Endodermal cell (in vitro differentiated cells): ENCODE data around the gene HOXC4. TPM values are rescaled to one million over a fixed set of nuclear protein-coding genes. Genes with fewer than 3 reads are reported as not detected.

Experiments used
- DNase-seq: peaks from one replicate; pipeline ENCODE4 v3.0.0-alpha.2; 2017
- H3K27ac ChIP-seq: 2 replicates; pipeline ENCODE4 v1.5.1; 2013; ENCODE audit warnings: mild to moderate bottlenecking, low read depth, low read length, moderate library complexity
- H3K27me3 ChIP-seq: 2 replicates; pipeline ENCODE4 v1.6.1; 2013; ENCODE audit warnings: mild to moderate bottlenecking, low read length, moderate library complexity; ENCODE audit not compliant: insufficient read depth, control insufficient read depth, poor library complexity, severe bottlenecking
- H3K36me3 ChIP-seq: 2 replicates; pipeline ENCODE4 v1.7.0; 2013; ENCODE audit warnings: mild to moderate bottlenecking, low read length, moderate library complexity; ENCODE audit not compliant: control insufficient read depth, insufficient read depth
- H3K4me1 ChIP-seq: one replicate; pipeline ENCODE4 v1.7.0; 2013; ENCODE audit warnings: low read length; ENCODE audit not compliant: control insufficient read depth, insufficient read depth
- H3K4me3 ChIP-seq: 2 replicates; pipeline ENCODE4 v1.5.1; 2013; ENCODE audit warnings: mild to moderate bottlenecking, low read length, moderate library complexity
- H3K9ac ChIP-seq: 2 replicates; pipeline ENCODE4 v1.6.1; 2013; ENCODE audit warnings: mild to moderate bottlenecking, low read length, moderate library complexity; ENCODE audit not compliant: poor library complexity, severe bottlenecking; ENCODE audit errors: extremely low read depth
- H3K9me3 ChIP-seq: 2 replicates; pipeline ENCODE4 v1.6.1; 2013; ENCODE audit warnings: mild to moderate bottlenecking, low read length, moderate library complexity; ENCODE audit not compliant: control insufficient read depth
- H3K27ac Mint-ChIP-seq: 2 replicates; pipeline ENCODE4 v1.8.0; 2020; ENCODE audit warnings: mixed read lengths
- H3K27me3 Mint-ChIP-seq: 2 replicates; pipeline ENCODE4 v1.8.0; 2021; ENCODE audit warnings: mild to moderate bottlenecking, mixed read lengths; ENCODE audit not compliant: insufficient read depth
- H3K36me3 Mint-ChIP-seq: 2 replicates; pipeline ENCODE4 v1.8.0; 2020; ENCODE audit warnings: low read depth, mixed read lengths
- H3K4me1 Mint-ChIP-seq: 2 replicates; pipeline ENCODE4 v1.8.0; 2020; ENCODE audit warnings: mixed read lengths
- H3K4me3 Mint-ChIP-seq: 2 replicates; pipeline ENCODE4 v1.8.0; 2020; ENCODE audit warnings: mild to moderate bottlenecking, moderate library complexity, mixed read lengths
- H3K9me3 Mint-ChIP-seq: 2 replicates; pipeline ENCODE4 v1.8.0; 2020; ENCODE audit warnings: mild to moderate bottlenecking, mixed read lengths
- CTCF ChIP-seq: fragments of 200-600 bp; sonication (generic); conservative IDR thresholded peaks from 2 replicates; pipeline ENCODE4 v1.5.0; 2021; ENCODE audit warnings: antibody characterized with exemption, mild to moderate bottlenecking
- WGBS, 2 experiments: methylation state at CpG; one replicate each; pipeline versions ENCODE4 v1.1.5 to v1.1.7; 2013; ENCODE audit warnings: missing lambda C conversion rate in 2 of 2, mixed read lengths in 1 of 2; ENCODE audit not compliant: insufficient coverage in 1 of 2, insufficient read length in 1 of 2; 5-methylcytosine and 5-hydroxymethylcytosine counted together
- total RNA-seq, 2 donors: library from RNA; stranded (reverse); fragmentation: NEBNext Ultra II Directional in 1 of 2; extraction: Animal tissue kit (Norgen Biotek cat#: 25700) in 1 of 2; gene quantifications; 2 replicates in 1 of 2; 3 replicates in 1 of 2; pipeline ENCODE4 v1.2.1, GENCODE V29; 2021

HOXC4 gene
- total RNA-seq, 2 donors from 2014 or later = not detected

DNA sequence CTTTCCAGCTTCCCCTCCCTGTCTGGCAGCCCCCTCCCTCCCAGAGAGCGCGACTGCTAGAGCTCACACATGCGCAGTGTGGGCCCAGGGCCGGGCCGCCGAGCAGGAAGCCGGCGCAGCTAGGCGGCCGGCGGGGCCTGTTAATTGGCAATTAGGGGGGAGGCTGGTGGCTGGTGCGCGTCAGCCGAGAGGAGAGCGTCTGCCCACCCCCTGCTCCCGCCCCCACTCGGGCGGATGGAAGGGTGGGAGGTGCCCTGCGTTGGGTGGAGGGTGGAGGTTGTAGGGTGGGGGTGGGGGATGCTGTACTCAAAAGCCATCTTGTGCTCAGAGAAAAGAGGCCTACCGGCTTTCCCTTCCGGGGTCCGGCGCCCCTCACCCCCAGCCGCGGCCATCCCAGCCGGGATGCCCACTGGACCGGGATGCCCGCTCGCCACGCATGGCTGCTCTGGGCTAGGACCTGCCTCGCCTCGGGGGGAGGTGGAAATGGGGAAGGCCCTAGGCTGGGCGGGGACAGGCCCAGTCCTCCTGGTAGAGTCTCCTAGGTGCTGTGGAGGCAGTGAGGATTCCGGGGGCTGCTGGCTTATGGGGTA lies 35.7 kb upstream of the HOXC4 start:
- Mint-ChIP-seq H3K27me3 (peaks cover 99% of the 10 kb centered on the region), H3K36me3 (no peaks in the 10 kb centered on the region), H3K4me1 (peaks cover 13% of the 10 kb centered on the region), H3K9me3 (peaks cover 3% of the 10 kb centered on the region), H3K27ac (no peak overlapping the region), H3K4me3 (peak overlapping the region; percentile 47)
- Histone ChIP-seq H3K36me3 (no peaks in the 10 kb centered on the region), H3K27ac (peak overlapping the region; percentile 16), H3K9me3 (no peaks in the 10 kb centered on the region), H3K4me1 (no peaks in the 10 kb centered on the region), H3K27me3 (peaks cover 100% of the 10 kb centered on the region), H3K4me3 (peak overlapping the region; percentile 56), H3K9ac (no peak overlapping the region)
- 4% methylated on average over 9 to 34 of the region's 34 CpGs for WGBS, 2 experiments
- DNase-seq = peak; percentile 96
- TF ChIP-seq CTCF = no peak

DNA sequence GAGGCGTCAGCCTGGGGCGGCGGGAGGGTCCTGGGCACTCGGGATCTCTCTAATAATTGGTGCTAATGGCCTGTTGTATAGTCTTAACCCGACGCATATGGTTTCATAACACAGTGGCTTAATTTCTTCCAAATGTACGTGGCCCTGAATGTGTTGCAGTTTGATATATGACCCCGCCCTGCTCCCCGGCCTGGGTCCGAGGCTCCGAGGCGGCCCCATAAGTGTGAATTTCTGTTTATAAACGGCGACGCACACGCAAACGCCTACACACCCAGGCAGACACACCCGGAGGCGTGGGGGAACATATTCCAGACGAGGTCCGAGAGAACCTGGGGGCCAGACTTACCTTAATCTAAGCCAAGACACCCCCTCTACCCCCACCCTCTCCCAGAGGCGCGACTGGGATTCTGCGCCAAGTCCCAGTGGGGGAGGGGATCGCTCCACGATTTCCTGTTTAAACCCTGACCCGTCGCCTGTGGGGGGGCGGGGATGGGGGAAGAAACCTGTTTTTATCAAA lies 35.1 kb upstream of the HOXC4 start:
- H3K9me3 ChIP-seq = no peaks in the 10 kb centered on the region
- H3K36me3 ChIP-seq = no peaks in the 10 kb centered on the region
- no peaks in the 10 kb centered on the region for H3K9me3 Mint-ChIP-seq
- H3K4me1 ChIP-seq = no peaks in the 10 kb centered on the region
- no peak overlapping the region for H3K9ac ChIP-seq
- H3K4me3 ChIP-seq = no peak overlapping the region
- H3K27me3 ChIP-seq = peaks cover 100% of the 10 kb centered on the region
- H3K4me3 Mint-ChIP-seq = peak overlapping the region; percentile 47
- TF ChIP-seq CTCF = no peak
- 14 to 17% methylated on average over 10 to 24 of the region's 29 CpGs for WGBS, 2 experiments
- no peaks in the 10 kb centered on the region for H3K36me3 Mint-ChIP-seq
- no peak overlapping the region for H3K27ac Mint-ChIP-seq
- peaks cover 99% of the 10 kb centered on the region for H3K27me3 Mint-ChIP-seq
- peak; percentile 81 for DNase-seq
- peak overlapping the region; percentile 16 for H3K27ac ChIP-seq
- H3K4me1 Mint-ChIP-seq = peaks cover 13% of the 10 kb centered on the region

DNA sequence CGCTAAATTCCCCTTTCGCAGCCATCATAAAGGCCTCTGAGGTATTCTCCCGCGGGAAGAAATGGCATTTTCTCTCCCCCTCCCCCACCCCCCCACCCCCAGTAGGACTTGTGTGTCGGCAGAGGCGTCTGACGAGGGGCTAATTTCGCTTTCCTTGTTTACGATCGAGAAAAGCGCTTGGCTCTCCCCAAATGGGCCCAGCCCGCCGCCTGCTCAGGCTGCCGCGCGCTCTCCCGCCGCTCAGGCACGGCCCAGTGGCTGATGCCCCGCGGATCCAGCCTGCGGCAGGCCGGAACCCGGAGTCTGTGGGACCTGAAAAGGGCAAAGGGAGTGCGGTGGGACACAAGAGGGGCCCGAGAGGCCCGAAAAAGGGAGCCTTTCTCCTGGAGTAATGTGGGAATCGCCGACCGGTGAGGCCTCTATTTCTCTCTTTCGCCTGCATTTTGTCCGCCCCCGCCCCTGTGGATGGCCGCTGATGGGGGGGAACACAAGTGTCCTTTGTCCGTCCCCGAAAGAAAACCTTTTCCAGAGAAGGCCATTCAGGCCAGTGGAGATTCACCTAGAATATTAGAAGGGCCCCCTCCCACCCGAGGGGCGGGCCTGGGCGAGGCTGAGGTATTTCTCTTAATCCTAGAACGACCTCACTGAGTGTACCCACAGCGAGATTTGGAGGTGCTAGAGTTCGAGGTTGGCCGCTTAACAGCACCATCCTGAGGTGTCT lies 34.4 kb upstream of the HOXC4 start:
- no peaks in the 10 kb centered on the region for H3K9me3 Mint-ChIP-seq
- H3K4me1 Mint-ChIP-seq = peaks cover 15% of the 10 kb centered on the region
- 0 to 6% methylated on average over 7 to 37 of the region's 43 CpGs for WGBS, 2 experiments
- peak overlapping the region; percentile 20 for H3K4me3 Mint-ChIP-seq
- Histone ChIP-seq H3K9ac (no peak overlapping the region), H3K27ac (no peak overlapping the region), H3K4me1 (no peaks in the 10 kb centered on the region), H3K36me3 (no peaks in the 10 kb centered on the region), H3K27me3 (peaks cover 100% of the 10 kb centered on the region), H3K4me3 (no peak overlapping the region), H3K9me3 (no peaks in the 10 kb centered on the region)
- no peak overlapping the region for H3K27ac Mint-ChIP-seq
- no peak for TF ChIP-seq CTCF
- DNase-seq = peak; percentile 90
- peaks cover 99% of the 10 kb centered on the region for H3K27me3 Mint-ChIP-seq
- no peaks in the 10 kb centered on the region for H3K36me3 Mint-ChIP-seq
